ENCODE data around the gene ARHGAP9. TPM values are rescaled to one million over a fixed set of nuclear protein-coding genes. Genes with fewer than 3 reads are reported as not detected.
A peak's percentile ranks its signal among the peaks of the same experiment; 100 is the strongest.

Gene ARHGAP9
- total RNA-seq, 3 donors from 2014 or later (not counting 1 experiment from before 2014, with no cell fraction given): 558 to 1,091 (median 1,015) TPM

DNA sequence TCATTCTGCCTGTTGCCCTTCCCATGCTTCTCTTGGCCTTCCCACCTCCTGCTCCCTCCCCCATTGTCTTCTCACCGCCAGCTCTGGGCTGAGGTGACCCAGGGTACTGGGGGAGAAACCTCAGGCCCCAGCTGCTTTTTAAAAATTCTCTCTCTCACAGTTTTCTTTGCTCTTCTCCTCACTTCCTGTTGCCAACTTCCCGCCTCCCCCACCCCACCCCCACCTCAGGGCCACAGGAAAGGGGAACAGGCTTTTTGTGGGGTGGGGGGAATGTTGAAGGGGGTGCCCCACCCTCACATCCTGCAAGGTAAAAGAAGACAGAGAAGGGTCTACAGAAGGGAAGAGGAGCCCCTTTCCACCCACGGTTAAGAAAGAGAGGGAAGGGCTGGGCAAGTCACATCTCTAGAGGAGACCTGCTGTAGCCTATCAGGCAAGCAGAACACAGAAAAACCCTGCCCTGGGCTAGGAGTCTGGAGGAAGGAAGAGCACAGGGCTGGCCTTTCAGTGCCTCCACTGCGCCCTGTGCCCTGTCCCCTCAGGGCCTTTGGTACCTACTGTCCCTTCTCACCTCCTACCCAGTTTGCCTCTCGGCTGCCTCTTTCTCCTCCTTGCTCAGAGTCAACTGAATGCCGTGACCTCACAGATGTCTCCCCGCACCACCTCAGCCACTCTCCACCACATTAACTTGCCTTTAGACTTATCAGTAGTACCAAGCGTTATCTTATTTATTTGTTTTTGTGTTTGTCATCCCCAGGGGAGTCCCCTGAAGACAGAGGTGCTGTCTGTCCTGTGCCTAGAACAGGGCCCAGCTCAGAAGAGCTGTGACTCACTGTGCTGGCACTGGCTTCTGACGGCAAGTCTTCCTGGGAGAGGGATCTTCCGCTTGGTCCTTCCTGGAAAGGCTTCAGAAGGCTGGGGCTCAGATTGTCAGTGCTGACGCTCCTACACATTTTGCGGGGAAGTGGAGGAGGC lies 1.7 kb downstream of the ARHGAP9 start:
- Histone ChIP-seq H3K4me1 (ENCODE audit: control insufficient read depth, insufficient read depth, low read length) (peaks cover 82% of the 10 kb centered on the region), H3K4me3 (ENCODE audit: low read length) (peak overlapping the region; percentile 57), H3K9me3 (ENCODE audit: control insufficient read depth, insufficient read depth, low read length) (no peaks in the 10 kb centered on the region), H3K36me3 (ENCODE audit: control insufficient read depth, insufficient read depth, low read length) (peaks cover 20% of the 10 kb centered on the region), H3K27ac (ENCODE audit: low read length) (peak overlapping the region; percentile 99), H3K27me3 (ENCODE audit: control insufficient read depth, insufficient read depth, low read length) (no peaks in the 10 kb centered on the region)
- no peaks in the 10 kb centered on the region for H3K27me3 Mint-ChIP-seq (ENCODE audit: low read depth in 2 of 2)
- peaks cover 19% of the 10 kb centered on the region for H3K36me3 Mint-ChIP-seq
- H3K9me3 Mint-ChIP-seq: no peaks in the 10 kb centered on the region
- ATAC-seq: peak; percentile 52 to 68 (median 54)
- TF ChIP-seq, protein P1, sequence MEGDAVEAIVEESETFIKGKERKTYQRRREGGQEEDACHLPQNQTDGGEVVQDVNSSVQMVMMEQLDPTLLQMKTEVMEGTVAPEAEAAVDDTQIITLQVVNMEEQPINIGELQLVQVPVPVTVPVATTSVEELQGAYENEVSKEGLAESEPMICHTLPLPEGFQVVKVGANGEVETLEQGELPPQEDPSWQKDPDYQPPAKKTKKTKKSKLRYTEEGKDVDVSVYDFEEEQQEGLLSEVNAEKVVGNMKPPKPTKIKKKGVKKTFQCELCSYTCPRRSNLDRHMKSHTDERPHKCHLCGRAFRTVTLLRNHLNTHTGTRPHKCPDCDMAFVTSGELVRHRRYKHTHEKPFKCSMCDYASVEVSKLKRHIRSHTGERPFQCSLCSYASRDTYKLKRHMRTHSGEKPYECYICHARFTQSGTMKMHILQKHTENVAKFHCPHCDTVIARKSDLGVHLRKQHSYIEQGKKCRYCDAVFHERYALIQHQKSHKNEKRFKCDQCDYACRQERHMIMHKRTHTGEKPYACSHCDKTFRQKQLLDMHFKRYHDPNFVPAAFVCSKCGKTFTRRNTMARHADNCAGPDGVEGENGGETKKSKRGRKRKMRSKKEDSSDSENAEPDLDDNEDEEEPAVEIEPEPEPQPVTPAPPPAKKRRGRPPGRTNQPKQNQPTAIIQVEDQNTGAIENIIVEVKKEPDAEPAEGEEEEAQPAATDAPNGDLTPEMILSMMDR (IDR thresholded peaks at IDR 0.05): no peak
- H3K4me1 Mint-ChIP-seq: peaks cover 75 to 83% of the 10 kb centered on the region in 2 donors
- WGBS (ENCODE audit: insufficient coverage): 20% methylated on average over 11 of the region's 12 CpGs
- peak overlapping the region; percentile 97 to 98 for H3K27ac Mint-ChIP-seq
- intact Hi-C loops (cut with micrococcal nuclease): loop anchor here (2.0 to 5.0 kb wide), 3 partner anchors 15 to 264 kb away; no protein-coding TSS in a partner anchor
- DNase-seq: peak; percentile 67 to 82
- peak overlapping the region; percentile 85 for H3K4me3 Mint-ChIP-seq

DNA sequence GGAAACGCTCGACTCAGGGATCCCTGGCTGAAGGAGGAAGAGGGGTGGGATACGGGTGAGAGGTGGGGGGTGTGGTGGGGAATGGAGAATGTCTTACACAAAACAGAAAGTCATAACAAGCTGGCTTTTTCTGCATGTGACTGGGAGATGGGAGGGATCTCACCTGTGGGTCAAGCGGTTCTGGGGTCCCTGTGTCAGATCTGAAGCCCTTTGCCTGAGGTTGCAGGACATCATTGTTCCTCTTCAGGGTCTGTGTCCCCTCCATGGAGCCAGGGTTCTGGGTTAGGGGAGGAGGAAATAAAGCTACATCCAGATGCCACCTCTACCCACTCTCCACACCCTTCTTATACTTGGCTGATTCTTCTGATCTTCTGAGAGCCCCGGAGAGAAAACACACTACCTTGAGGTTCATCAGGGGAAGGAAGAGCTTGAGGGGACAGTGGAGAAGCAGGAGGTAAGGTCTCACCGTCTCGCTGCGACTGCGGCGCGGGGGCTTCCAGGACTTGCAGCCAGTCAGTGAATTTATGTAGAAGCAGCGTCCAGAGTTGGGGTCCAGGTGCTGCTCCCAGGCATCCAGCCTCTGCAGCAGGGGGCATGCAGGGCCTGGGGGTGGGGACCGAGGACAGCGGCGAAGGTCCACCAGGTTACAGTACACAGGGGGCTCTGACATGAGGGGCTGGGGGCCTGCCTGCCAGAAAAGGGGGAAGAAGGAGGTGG lies 2.5 kb downstream of the ARHGAP9 start:
- H3K4me3 ChIP-seq (ENCODE audit: low read length): peak overlapping the region; percentile 57
- Mint-ChIP-seq H3K27me3 (ENCODE audit: low read depth in 2 of 2) (no peaks in the 10 kb centered on the region), H3K27ac (peak overlapping the region; percentile 97 to 98), H3K4me1 (peaks cover 83 to 91% of the 10 kb centered on the region in 2 donors), H3K4me3 (peak overlapping the region; percentile 85), H3K9me3 (no peaks in the 10 kb centered on the region), H3K36me3 (peaks cover 19% of the 10 kb centered on the region)
- ATAC-seq (no peak), DNase-seq (peak in 1 of 2 donors; percentile 58)
- H3K36me3 ChIP-seq (ENCODE audit: control insufficient read depth, insufficient read depth, low read length): peaks cover 28% of the 10 kb centered on the region
- H3K9me3 ChIP-seq (ENCODE audit: control insufficient read depth, insufficient read depth, low read length): no peaks in the 10 kb centered on the region
- TF ChIP-seq, protein P1 (IDR thresholded peaks at IDR 0.05): no peak
- peak overlapping the region; percentile 99 for H3K27ac ChIP-seq (ENCODE audit: low read length)
- 1% methylated on average over 15 of the region's 15 CpGs for WGBS (ENCODE audit: insufficient coverage)
- no peaks in the 10 kb centered on the region for H3K27me3 ChIP-seq (ENCODE audit: control insufficient read depth, insufficient read depth, low read length)
- intact Hi-C loops (cut with micrococcal nuclease): loop anchor here (2.0 to 5.0 kb wide), 3 partner anchors 14 to 265 kb away; no protein-coding TSS in a partner anchor
- peaks cover 89% of the 10 kb centered on the region for H3K4me1 ChIP-seq (ENCODE audit: control insufficient read depth, insufficient read depth, low read length)

DNA sequence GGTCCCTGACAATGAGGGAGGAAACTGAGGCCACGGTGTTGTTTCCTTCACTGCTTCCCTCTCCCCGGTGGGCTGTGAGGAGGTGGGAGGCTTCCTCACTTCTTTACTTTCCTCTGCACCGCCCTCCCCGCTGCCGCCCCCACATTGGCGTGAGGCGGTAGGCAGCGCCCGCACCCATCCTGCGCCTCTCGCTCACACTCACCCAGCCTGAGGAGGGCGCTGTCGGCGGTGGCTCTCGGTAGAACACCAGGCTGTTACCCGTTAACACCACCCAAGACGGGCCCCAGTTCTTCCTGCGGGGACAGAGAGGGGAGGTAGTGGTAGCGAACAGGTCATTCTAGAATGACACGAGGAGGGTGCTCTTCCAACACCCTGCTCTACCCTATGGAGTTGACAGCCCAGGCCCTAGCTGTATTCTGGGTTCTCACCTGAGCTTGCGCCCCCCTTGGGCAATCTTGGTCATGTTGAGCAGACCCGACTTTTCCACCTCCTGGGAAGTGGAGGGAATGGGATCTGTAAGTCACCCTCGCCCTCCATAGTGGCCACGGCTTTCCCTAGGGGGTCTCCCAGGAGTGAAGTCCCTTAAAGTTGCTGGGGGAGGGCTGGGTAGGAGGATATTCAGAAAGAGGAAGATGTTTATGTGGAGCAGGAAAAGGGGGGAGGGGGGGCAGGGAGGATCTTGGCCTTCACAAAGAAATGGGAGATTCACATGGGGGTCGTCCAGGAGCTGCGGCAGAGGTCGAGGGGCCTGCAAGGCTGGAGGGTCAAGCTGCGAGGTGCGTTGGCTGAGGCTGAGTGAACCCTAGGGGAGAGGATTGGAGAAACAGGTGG lies 3.3 kb downstream of the ARHGAP9 start:
- ATAC-seq: peak; percentile 26 to 64 (median 30)
- no peaks in the 10 kb centered on the region for H3K9me3 Mint-ChIP-seq

More for the DNA sequence above, 3.3 kb downstream of the ARHGAP9 start:
- TF ChIP-seq, protein P1 (IDR thresholded peaks at IDR 0.05): peak; percentile 83
- Histone ChIP-seq H3K36me3 (ENCODE audit: control insufficient read depth, insufficient read depth, low read length) (peaks cover 36% of the 10 kb centered on the region), H3K4me1 (ENCODE audit: control insufficient read depth, insufficient read depth, low read length) (peaks cover 92% of the 10 kb centered on the region), H3K9me3 (ENCODE audit: control insufficient read depth, insufficient read depth, low read length) (no peaks in the 10 kb centered on the region), H3K4me3 (ENCODE audit: low read length) (peak overlapping the region; percentile 57), H3K27me3 (ENCODE audit: control insufficient read depth, insufficient read depth, low read length) (no peaks in the 10 kb centered on the region), H3K27ac (ENCODE audit: low read length) (peak overlapping the region; percentile 99)
- no peaks in the 10 kb centered on the region for H3K27me3 Mint-ChIP-seq (ENCODE audit: low read depth in 2 of 2)
- WGBS (ENCODE audit: insufficient coverage): under 1% methylated on average over 26 of the region's 29 CpGs
- H3K36me3 Mint-ChIP-seq: peaks cover 19% of the 10 kb centered on the region
- intact Hi-C loops (cut with micrococcal nuclease): loop anchor here (2.0 to 5.0 kb wide), 3 partner anchors 14 to 266 kb away; no protein-coding TSS in a partner anchor
- peak; percentile 77 for DNase-seq
- H3K4me1 Mint-ChIP-seq: peaks cover 79 to 92% of the 10 kb centered on the region in 2 donors
- peak overlapping the region; percentile 85 for H3K4me3 Mint-ChIP-seq
- peak overlapping the region; percentile 97 to 98 for H3K27ac Mint-ChIP-seq
